HTERT RPE-1 (cell line): ENCODE results near the gene CNDP2.
"Not testable (repeated sequence)": the region's sequence is repeated elsewhere in the genome, so short reads cannot be mapped to it uniquely, and the experiment has no call there.

Experiments
- in situ Hi-C: fragments of 300-500 bp; cut with MboI; formaldehyde crosslinking; loops from 4 replicates; pipeline ENCODE4 v1.14.3; 2020; ENCODE audit warnings: low sequenced_read_pairs

CNDP2 gene

GRCh38 chr18:74499633-74500032 is 3.5 kb downstream of the CNDP2 start:
- in situ Hi-C loops, result no loop called here

- in situ Hi-C loops, result no loop called here
Observed at GRCh38 chr18:74500372-74500771, 4.2 kb downstream of the CNDP2 start.

- in situ Hi-C loops, result not testable (repeated sequence)
Observed at GRCh38 chr18:74500774-74501173, 4.6 kb downstream of the CNDP2 start.

GRCh38 chr18:74501386-74501785 is 5.2 kb downstream of the CNDP2 start:
- in situ Hi-C loops, result no loop called here

GRCh38 chr18:74503137-74503536 is 7.0 kb downstream of the CNDP2 start:
- in situ Hi-C loops, result no loop called here

- in situ Hi-C loops, result no loop called here
Observed at GRCh38 chr18:74505776-74506175, 9.6 kb downstream of the CNDP2 start.

GRCh38 chr18:74506448-74507084 is 10.4 kb downstream of the CNDP2 start:
- in situ Hi-C loops, result no loop called here

- in situ Hi-C loops, result no loop called here
Observed at GRCh38 chr18:74507097-74507881, 11.1 kb downstream of the CNDP2 start.

GRCh38 chr18:74507927-74508326 is 11.8 kb downstream of the CNDP2 start:
- in situ Hi-C loops, result no loop called here

GRCh38 chr18:74508366-74508765 is 12.2 kb downstream of the CNDP2 start:
- in situ Hi-C loops, result no loop called here

GRCh38 chr18:74508821-74509225 is 12.7 kb downstream of the CNDP2 start:
- in situ Hi-C loops, result no loop called here

- in situ Hi-C loops, result no loop called here
Observed at GRCh38 chr18:74509856-74510769, 13.9 kb downstream of the CNDP2 start.

GRCh38 chr18:74510770-74511095 is 14.6 kb downstream of the CNDP2 start:
- in situ Hi-C loops, result no loop called here

GRCh38 chr18:74511823-74512222 is 15.7 kb downstream of the CNDP2 start:
- in situ Hi-C loops, result no loop called here

- in situ Hi-C loops, result no loop called here
Observed at GRCh38 chr18:74512321-74513053, 16.3 kb downstream of the CNDP2 start.

GRCh38 chr18:74513149-74513882 is 17.2 kb downstream of the CNDP2 start:
- in situ Hi-C loops, result no loop called here

GRCh38 chr18:74513883-74514205 is 17.7 kb downstream of the CNDP2 start:
- in situ Hi-C loops, result no loop called here

- in situ Hi-C loops, result no loop called here
Observed at GRCh38 chr18:74514860-74515495, 18.8 kb downstream of the CNDP2 start.

GRCh38 chr18:74515620-74516231 is 19.6 kb downstream of the CNDP2 start:
- in situ Hi-C loops, result no loop called here
